HG03066 (cell line): ENCODE data around the gene ZNF229.
"Not testable (repeated sequence)": the region's sequence is repeated elsewhere in the genome, so short reads cannot be mapped to it uniquely, and the experiment has no call there.

Source experiments
- ATAC-seq: cut with Tn5 transposase; IDR thresholded peaks from one replicate; pipeline ENCODE4 v1.9.1; 2021; ENCODE audit warnings: low read depth; ENCODE audit not compliant: unreplicated experiment

Gene ZNF229

DNA sequence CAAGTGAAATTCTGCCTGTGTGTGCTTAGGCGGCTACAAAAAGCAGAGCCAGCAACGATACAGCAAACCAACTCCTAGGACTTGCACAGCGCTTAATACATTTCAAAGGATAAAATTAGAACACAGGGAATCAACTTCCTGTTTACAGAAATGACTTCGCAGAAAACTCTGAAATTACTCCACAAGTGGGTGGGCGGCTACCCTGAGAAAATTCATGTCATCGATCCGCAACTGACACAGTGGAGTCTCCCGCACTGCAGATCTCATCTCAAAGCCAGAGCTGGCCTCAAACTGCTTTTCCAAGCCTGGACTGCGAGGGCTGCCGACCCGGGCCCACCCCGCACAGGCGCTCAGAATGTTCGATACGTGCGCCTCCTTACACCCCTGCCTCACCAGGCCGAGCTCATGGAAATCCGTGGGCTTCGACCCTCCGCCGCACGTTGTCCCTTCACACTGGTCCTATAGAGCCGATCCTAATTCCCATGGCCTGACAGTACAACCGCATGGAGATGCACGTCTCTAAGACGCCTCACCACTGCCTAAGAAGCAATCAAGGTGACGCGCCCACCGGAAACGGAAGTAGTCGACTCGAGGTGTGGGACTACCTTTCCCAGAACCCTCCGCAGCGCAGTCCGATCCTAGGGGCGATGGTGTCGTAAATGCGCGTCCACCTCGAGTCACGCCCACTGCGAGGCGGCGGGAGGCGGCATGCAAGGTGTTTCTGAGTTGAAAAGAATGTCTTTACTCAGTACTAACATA, at the start of gene ZNF229:
Gene ZNF229 (minus strand): TSS at position 557 of the 759 bp plus-strand sequence. CDS start 5,625 bp downstream, outside the sequence.
- ATAC-seq = no peak

DNA sequence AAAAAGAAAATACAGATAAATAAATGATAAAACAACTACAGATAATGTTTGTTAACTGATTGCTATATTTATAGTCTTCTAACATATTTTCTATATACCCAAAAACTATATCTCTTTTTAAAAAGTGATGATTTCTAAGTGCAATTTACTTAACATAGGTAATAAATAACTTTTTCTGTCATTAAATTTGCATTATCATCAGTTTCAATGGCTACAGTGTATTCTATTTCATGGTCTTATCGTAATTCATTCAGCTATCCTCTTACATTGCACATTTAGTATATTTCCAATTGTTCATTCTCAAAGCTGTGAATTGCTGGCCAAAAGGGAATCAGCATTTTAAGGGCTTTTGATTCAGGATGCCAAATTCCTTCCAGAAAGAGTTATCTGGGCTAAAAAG, 48.4 kb upstream of the ZNF229 start:
- ATAC-seq = no peak

DNA sequence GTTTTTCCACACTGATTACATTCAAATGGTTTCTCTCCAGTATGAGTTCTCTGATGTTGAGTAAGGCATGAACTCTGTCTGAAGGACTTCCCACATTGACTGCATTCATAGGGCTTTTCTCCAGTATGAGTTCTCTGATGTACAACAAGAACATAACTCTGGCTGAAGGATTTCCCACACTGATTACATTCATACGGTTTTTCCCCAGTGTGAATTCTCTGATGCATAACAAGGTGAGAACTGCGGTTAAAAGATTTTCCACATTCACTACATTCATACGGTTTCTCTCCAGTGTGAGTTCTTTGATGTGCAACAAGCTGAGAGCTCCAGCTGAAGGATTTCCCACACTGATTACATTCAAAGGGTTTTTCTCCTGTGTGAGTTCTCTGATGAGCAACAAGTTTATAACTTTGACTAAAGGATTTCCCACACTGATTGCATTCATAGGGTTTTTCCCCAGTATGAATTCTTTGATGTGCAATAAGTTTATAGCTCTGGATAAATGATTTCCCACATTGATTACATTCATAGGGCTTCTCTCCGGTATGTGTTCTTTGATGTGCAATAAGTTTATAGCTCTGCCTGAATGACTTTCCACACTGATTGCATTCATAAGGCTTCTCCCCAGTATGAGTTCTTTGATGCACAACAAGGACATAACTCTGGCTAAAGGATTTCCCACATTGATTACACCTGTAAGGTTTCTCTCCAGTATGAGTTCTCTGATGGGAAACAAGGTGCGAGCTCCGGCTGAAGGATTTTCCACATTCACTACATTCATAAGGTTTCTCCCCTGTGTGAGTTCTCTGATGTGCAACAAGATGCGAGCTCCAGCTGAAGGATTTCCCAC, 28.5 kb upstream of the ZNF229 start:
- no peak for ATAC-seq

- ATAC-seq = not testable (repeated sequence)
These were observed 20.5 kb upstream of the ZNF229 start for GRCh38 chr19:44468730-44469129.

GRCh38 chr19:44462600-44463286, 14.5 kb upstream of the ZNF229 start:
- ATAC-seq = not testable (repeated sequence)

DNA sequence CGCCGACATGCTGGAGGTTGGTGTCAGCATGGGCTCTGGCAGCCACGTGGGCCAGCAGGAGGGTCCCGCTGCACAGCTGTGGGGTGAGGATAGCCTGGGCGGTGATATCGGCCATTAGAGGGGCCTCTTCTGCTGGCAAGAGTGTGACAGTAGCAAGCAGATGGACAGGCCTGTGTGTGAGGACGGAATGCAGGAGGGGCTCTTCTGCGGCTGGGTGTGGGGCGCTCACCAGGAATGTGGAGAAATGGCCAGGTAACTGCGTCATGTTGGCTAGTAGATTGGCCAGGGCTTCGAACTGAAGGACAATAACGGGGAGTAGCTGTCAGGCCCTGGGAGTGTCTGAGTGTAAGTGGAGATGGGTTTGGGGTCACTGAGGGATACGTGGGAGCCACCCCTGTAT, 7.7 kb upstream of the ZNF229 start:
- not testable (repeated sequence) for ATAC-seq

- ATAC-seq = no peak
These were observed 6.8 kb upstream of the ZNF229 start for GRCh38 chr19:44455100-44455499.

DNA sequence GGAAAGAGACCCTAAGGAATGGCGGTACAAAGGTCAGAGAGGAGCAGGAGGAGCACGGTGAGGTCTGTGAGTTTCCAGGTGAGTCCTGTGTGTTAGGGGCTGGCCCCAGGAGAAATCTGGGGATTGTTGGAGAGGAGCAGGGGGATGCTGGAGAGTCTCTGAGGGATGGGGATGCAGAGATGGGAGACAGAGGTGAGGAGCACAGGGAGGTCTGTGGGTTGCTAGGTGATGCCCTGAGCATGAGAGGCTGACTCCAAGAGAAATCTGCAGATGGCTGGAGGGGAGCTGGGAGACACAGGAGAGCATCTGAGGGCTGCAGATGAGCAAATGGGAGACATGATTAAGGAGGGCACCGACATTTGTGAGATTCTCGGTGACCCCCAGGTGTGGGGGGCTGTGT, 4.1 kb upstream of the ZNF229 start:
- ATAC-seq = no peak

DNA sequence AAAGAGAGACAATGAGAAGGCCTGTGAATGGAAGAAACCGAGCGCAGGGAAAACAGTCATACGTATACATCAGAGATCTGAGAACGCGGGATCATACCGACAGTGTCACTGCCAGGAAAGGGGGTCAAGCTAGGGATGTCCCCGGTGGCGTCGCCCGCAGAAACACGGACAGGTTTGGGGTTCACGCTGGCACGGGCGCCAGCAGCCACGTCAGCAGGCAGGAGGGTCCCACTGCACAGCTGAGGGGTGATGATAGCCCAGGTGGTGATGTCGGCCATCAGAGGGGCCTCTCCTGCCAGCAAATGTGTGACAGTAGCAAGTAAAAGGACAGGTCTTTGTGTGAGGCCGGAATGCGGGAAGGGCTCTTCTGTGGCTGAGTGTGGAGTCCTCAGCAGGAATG, 3.4 kb upstream of the ZNF229 start:
- ATAC-seq = no peak

GRCh38 chr19:44438441-44438840, 9.8 kb downstream of the ZNF229 start:
- no peak for ATAC-seq

- no peak for ATAC-seq
These were observed 12.8 kb downstream of the ZNF229 start for GRCh38 chr19:44435441-44435840.

DNA sequence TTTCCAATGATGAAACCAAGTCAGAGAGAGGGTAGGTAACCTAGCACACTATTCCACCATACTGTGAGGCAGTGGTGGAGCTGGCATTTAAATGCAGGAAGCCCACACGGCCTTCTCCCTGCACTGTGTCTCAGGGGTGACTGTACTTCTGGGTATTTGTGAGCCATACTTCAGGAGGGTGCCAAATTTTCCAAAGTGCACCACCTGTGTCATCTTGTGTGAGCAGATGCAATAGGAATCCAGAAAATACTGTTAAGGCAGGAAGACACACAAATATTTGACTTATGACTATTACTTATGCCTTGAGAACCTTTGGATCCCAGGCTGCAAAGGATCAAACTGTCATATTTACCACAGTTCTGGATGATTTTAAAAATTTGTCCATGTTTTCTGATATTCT, 17.3 kb downstream of the ZNF229 start:
- no peak for ATAC-seq

DNA sequence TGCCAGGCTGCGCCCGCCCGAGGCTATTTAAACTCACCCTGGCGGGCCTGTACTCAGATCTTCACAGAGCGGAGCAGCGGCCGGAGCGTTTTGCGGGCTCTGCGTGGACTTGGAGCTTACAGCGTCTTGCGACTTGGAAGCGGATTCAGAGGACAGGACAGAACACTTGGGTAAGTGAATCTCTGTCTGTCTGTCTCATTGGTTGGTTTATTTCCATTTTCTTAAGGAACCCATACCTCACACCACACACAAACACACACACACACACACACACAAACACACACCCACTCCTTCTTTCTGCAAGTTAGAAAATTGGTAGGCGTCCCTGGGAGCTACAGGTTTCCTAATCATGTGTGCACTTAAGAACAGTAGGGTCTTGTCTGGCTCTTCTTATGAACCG, 32.7 kb downstream of the ZNF229 start:
- ATAC-seq = not testable (repeated sequence)

GRCh38 chr19:44401139-44402115, 46.8 kb downstream of the ZNF229 start, which contains the start of gene ZNF285:
TSS of gene ZNF285 (minus strand) at chr19:44401608. CDS start at chr19:44397213, 4,395 bp downstream.
- peak; percentile 79 for ATAC-seq

GRCh38 chr19:44389268-44389667, 59.0 kb downstream of the ZNF229 start:
- ATAC-seq = not testable (repeated sequence)
